HepG2 (cell line): Measurements from ENCODE around the gene BAHCC1. TPM values are rescaled to one million over a fixed set of nuclear protein-coding genes. Genes with fewer than 3 reads are reported as not detected.

Experiments used
- ATAC-seq: fragments of 200-7000 bp; cut with Tn5 transposase; 3 replicates; pipeline ENCODE4 v1.9.1; 2020; ENCODE audit warnings: mild to moderate bottlenecking, moderate library complexity
- BruUV-seq: library from RNA; stranded (reverse); fragments of 400-500 nt; replicated peaks from 2 replicates; lab custom pipeline; 2021; lab: Mats Ljungman, UMichigan
- CTCF ChIA-PET: fragments of 300-600 bp; formaldehyde crosslinking; extraction: SDS; loops from one replicate; lab custom pipeline; 2021; ENCODE audit warnings: low total read pairs, inconsistent platforms, low intra/inter-chr PET ratio; lab: Yijun Ruan, JAX
- POLR2A ChIA-PET: fragments of 350-600 bp; sonication (Branson Sonifier 250); formaldehyde crosslinking; loops from one replicate; lab custom pipeline; 2020; ENCODE audit warnings: antibody characterized with exemption, inconsistent platforms; lab: Yijun Ruan, JAX
- DNase-seq: peaks from one replicate; pipeline ENCODE4 v3.0.0-alpha.2; 2015; ENCODE audit warnings: low spot score
- FAIRE-seq: peaks from 3 replicates; lab custom pipeline; 2011; peaks lifted over from hg19 to GRCh38; lab: Jason Lieb, UNC
- H2AFZ ChIP-seq: one replicate; pipeline ENCODE4 v1.6.1; 2011; ENCODE audit warnings: low read length, inconsistent platforms
- H3K27ac ChIP-seq: fragments of 300-600 bp; 3 replicates; pipeline ENCODE4 v1.8.0; 2011; ENCODE audit warnings: mixed run types, mild to moderate bottlenecking, mixed read lengths, low read length, inconsistent platforms; ENCODE audit not compliant: insufficient read depth; ENCODE audit errors: extremely low read length
- H3K27me3 ChIP-seq, 2 experiments: fragments of 200-600 bp in 1 of 2; 2 replicates in 1 of 2; 3 replicates in 1 of 2; pipeline versions ENCODE4 v1.6.0 to v1.8.0; 2011; ENCODE audit warnings: low read length in 2 of 2, mild to moderate bottlenecking in 2 of 2, moderate library complexity in 2 of 2, inconsistent platforms in 1 of 2; ENCODE audit not compliant: insufficient read depth in 2 of 2, control insufficient read depth in 1 of 2
- H3K36me3 ChIP-seq, 2 experiments: fragments of 200-600 bp in 1 of 2; replicated peaks in 1 of 2; 2 replicates in 1 of 2; 3 replicates in 1 of 2; pipeline versions ENCODE4 v1.5.1 to v1.8.0; 2011; ENCODE audit warnings: low read length in 2 of 2, inconsistent platforms in 1 of 2; ENCODE audit not compliant: insufficient read depth in 2 of 2, control insufficient read depth in 1 of 2
- H3K4me1 ChIP-seq: 2 replicates; pipeline ENCODE4 v1.5.1; 2012; ENCODE audit warnings: low read length, inconsistent platforms; ENCODE audit not compliant: insufficient read depth
- H3K4me2 ChIP-seq: 2 replicates; pipeline ENCODE4 v1.6.0; 2011; ENCODE audit warnings: low read depth, low read length, inconsistent platforms
- H3K4me3 ChIP-seq, 3 experiments: fragments of 200-600 bp in 1 of 3; sonication (generic), shearing (Covaris generic) in 1 of 3; replicated peaks in 1 of 3; 2 replicates each; pipeline ENCODE4 v1.5.1; 2011 to 2016; ENCODE audit warnings: low read length in 3 of 3, inconsistent platforms in 2 of 3, low read depth in 2 of 3, mild to moderate bottlenecking in 2 of 3, control low read depth in 1 of 3, mixed read lengths in 1 of 3; ENCODE audit not compliant: insufficient read depth in 1 of 3
- H3K79me2 ChIP-seq: one replicate; pipeline ENCODE4 v1.6.1; 2011; ENCODE audit warnings: low read length, inconsistent platforms; ENCODE audit not compliant: insufficient read depth
- H3K9ac ChIP-seq: 2 replicates; pipeline ENCODE4 v1.6.0; 2011; ENCODE audit warnings: mild to moderate bottlenecking, low read depth, low read length, inconsistent platforms; ENCODE audit not compliant: insufficient read depth
- H3K9me3 ChIP-seq: 2 replicates; pipeline ENCODE4 v1.5.1; 2012; ENCODE audit warnings: mild to moderate bottlenecking, low read length
- H4K20me1 ChIP-seq: 2 replicates; pipeline ENCODE4 v1.6.0; 2011; ENCODE audit warnings: inconsistent platforms, mild to moderate bottlenecking, low read length, moderate library complexity; ENCODE audit not compliant: insufficient read depth
- AGO2 ChIP-seq: fragments of 200-400 bp; formaldehyde crosslinking; optimal IDR thresholded peaks from 2 replicates; pipeline ENCODE3; 2017; ENCODE audit warnings: mild to moderate bottlenecking, low read depth, low read length, moderate library complexity
- ELF1 ChIP-seq: sonication (generic); formaldehyde crosslinking; IDR thresholded peaks from 2 replicates; pipeline ENCODE4 v1.4.0; 2020; ENCODE audit warnings: missing genetic modification reagents
- EZH2 ChIP-seq: conservative IDR thresholded peaks from 2 replicates; pipeline ENCODE4 v1.6.1; 2012; ENCODE audit warnings: mild to moderate bottlenecking, low read depth, low read length, moderate library complexity
- RBFOX2 ChIP-seq: fragments of 200-400 bp; formaldehyde crosslinking; IDR thresholded peaks from 2 replicates; pipeline ENCODE4 v1.6.1; 2017; ENCODE audit warnings: low read depth, mild to moderate bottlenecking, low read length
- U2AF1 ChIP-seq: fragments of 200-400 bp; formaldehyde crosslinking; optimal IDR thresholded peaks from 2 replicates; pipeline ENCODE3; 2017; ENCODE audit warnings: mild to moderate bottlenecking, low read depth, low read length
- UBTF ChIP-seq: sonication (generic); formaldehyde crosslinking; IDR thresholded peaks from 2 replicates; pipeline ENCODE4 v1.4.0; 2020; ENCODE audit warnings: mild to moderate bottlenecking, missing genetic modification reagents
- ZNF460 ChIP-seq: sonication (generic); formaldehyde crosslinking; IDR thresholded peaks from 2 replicates; pipeline ENCODE4 v1.5.1; 2020; ENCODE audit warnings: missing genetic modification reagents, mild to moderate bottlenecking, borderline replicate concordance
- WGBS: methylation state at CpG from one replicate; pipeline ENCODE4 v1.1.6; 2017; ENCODE audit warnings: low lambda C conversion rate; 5-methylcytosine and 5-hydroxymethylcytosine counted together
- in situ Hi-C: cut with HindIII; loops from 2 replicates; pipeline ENCODE4 v1.10.0; 2017; ENCODE audit warnings: low pct_unique_long_range_greater_than_20kb; ENCODE audit not compliant: extremely low pct_ligation_motif_present
- intact Hi-C: fragments of 100-400 bp; cut with micrococcal nuclease; formaldehyde crosslinking; loops from one replicate; pipeline ENCODE4 v1.10.0; 2022; ENCODE audit not compliant: unreplicated experiment
- polyA plus RNA-seq, 8 experiments: library from polyadenylated mRNA; depleted of rRNA in 3 of 8; stranded (reverse) in 7 of 8; unstranded in 1 of 8; fragments of >200 nt; fragmentation: Illumina TruSeq in 4 of 8; extraction: Trizol in 4 of 8; gene quantifications; 2 replicates each; pipeline versions ENCODE4 v1.2.1 to v1.2.3, GENCODE V29; 2011 to 2016; ENCODE audit warnings: low read depth in 4 of 8, missing spikeins in 1 of 8, mixed read lengths in 1 of 8; ENCODE audit not compliant: insufficient read depth in 1 of 8
- total RNA-seq, 5 experiments: library from RNA; depleted of rRNA; stranded (reverse); fragments of >200 nt; fragmentation: Illumina TruSeq; extraction: Trizol; gene quantifications; 2 replicates each; pipeline ENCODE4 v1.2.3, GENCODE V29; 2016; ENCODE audit warnings: low read depth in 1 of 5
- TF ChIP-seq, protein P1 (sequence below): sonication (generic); formaldehyde crosslinking; IDR thresholded peaks from 2 replicates; pipeline ENCODE4 v1.4.0; 2020; ENCODE audit warnings: missing genetic modification reagents
- TF ChIP-seq, protein P2 (sequence below): sonication (generic); formaldehyde crosslinking; IDR thresholded peaks from 2 replicates; pipeline ENCODE4 v1.8.1; 2022; ENCODE audit warnings: low read depth, mild to moderate bottlenecking, missing genetic modification reagents
- TF ChIP-seq, protein P3 (sequence below): sonication (generic); formaldehyde crosslinking; IDR thresholded peaks from 2 replicates; pipeline ENCODE4 v1.8.1; 2023; ENCODE audit warnings: mild to moderate bottlenecking, moderate library complexity, missing genetic modification reagents

The BAHCC1 gene
- total and polyA plus RNA-seq, 2 of the 13 experiments (the other 11 are each of a cell fraction or from before 2014, with no cell fraction given): 1.4 to 1.7 TPM

DNA sequence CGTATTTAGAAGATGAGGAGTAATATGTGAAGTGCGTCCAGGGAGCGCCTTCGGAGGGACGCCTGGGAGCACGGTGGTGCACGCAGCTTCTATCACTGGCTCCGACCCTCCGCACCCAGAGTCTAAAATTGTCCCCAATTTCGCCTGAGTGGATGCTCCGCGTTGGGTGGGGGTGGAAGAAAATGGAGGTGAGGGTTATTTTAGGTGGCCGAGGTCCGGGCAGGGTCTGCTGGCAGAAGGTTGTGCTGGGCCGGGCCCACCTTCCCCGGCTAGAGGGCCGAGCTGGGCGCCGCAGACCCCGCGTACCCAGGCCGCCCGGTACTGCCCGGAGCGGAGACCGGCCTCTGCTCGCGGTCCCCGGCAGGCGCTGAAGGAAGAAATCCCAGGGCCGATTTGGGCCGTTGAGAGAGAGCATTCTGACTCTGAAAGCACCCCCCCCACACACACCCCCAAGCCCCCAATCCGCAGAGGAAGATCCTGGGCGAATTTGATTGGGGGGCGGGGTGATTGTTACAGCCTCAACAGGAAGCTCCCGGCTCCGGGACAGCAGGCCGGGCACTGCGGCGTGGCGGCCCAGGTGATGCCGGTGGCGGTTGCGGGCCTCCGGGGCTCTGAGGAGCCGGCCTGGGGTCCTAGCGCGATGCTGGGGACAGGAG, 3.0 kb downstream of the BAHCC1 start (continued):
- TF ChIP-seq, protein P1, sequence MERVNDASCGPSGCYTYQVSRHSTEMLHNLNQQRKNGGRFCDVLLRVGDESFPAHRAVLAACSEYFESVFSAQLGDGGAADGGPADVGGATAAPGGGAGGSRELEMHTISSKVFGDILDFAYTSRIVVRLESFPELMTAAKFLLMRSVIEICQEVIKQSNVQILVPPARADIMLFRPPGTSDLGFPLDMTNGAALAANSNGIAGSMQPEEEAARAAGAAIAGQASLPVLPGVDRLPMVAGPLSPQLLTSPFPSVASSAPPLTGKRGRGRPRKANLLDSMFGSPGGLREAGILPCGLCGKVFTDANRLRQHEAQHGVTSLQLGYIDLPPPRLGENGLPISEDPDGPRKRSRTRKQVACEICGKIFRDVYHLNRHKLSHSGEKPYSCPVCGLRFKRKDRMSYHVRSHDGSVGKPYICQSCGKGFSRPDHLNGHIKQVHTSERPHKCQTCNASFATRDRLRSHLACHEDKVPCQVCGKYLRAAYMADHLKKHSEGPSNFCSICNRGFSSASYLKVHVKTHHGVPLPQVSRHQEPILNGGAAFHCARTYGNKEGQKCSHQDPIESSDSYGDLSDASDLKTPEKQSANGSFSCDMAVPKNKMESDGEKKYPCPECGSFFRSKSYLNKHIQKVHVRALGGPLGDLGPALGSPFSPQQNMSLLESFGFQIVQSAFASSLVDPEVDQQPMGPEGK (CRISPR knock-in tag): peak; percentile 43; the same call in 1 of the 2 replicates
- peak; percentile 61 for TF ChIP-seq U2AF1

DNA sequence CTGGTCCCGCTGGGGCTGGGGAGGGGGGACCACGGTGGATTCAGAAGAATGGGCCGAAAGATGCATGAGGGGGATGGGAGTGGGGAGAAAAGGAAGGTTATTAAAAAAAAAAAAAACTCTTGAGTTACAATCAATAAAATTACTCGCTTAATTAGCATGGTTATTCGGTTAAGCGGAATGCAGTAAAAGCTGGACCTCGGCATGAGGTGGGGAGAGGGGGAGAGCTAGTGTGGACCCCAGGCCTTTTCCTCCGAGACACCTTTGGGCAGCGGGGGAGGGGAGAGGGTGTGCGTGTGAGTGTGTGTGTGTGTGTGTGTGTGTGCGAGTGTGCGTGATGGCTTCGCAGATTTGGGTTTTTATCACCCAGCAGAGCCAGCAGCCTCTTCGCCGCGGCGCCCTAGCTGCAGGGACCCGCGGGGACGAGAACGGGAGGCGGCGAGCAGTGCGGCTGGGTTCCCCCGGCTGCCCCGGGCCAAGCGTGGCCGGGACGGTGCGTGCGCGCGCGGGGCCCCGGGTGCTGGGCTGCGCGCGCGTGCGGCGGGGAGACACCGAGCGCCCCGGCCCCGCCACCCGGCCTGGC, 3.7 kb downstream of the BAHCC1 start:
- Histone ChIP-seq H3K9ac (peak overlapping the region; percentile 64), H3K4me1 (peaks cover 77% of the 10 kb centered on the region), H3K79me2 (peaks cover 25% of the 10 kb centered on the region), H2AFZ (no peak overlapping the region), H4K20me1 (peaks cover 4% of the 10 kb centered on the region), H3K36me3 (no peaks in the 10 kb centered on the region), H3K4me2 (peak overlapping the region; percentile 90), H3K4me3 (peak overlapping the region; percentile 78 to 87 (median 79)), H3K27me3 (peaks cover 3 to 59% of the 10 kb centered on the region in 2 experiments; a peak in 4 of 5 replicates), H3K9me3 (no peaks in the 10 kb centered on the region), H3K27ac (no peak overlapping the region)
- no peak for FAIRE-seq
- POLR2A ChIA-PET: interaction anchor here (0.6 to 1.6 kb wide), 3 partner anchors 14 to 108 kb away, joined by 3 to 4 read pairs (median 4); partner anchors contain the start of gene SLC38A10
- intact Hi-C loops: loop anchor here (10.0 kb wide), 1 partner anchor 116 kb away; the partner anchor contains the start of gene ACTG1
- no peak for DNase-seq
- WGBS: 6% methylated on average over 37 of the region's 46 CpGs
- CTCF ChIA-PET: no interaction called here
- no TSS peak for BruUV-seq
- ATAC-seq: no peak
- in situ Hi-C loops: loop anchor here (5.0 kb wide), 1 partner anchor 92 kb away; no protein-coding TSS in a partner anchor
- TF ChIP-seq AGO2 (peak; percentile 3), ELF1 (CRISPR knock-in tag) (no peak), UBTF (peak; percentile 23; the same call in 1 of the 2 replicates), ZNF460 (CRISPR knock-in tag) (no peak), EZH2 (peak; percentile 75; the same call in 1 of the 2 replicates), RBFOX2 (peak; percentile 9; the same call in 1 of the 2 replicates)
- TF ChIP-seq, protein P2, sequence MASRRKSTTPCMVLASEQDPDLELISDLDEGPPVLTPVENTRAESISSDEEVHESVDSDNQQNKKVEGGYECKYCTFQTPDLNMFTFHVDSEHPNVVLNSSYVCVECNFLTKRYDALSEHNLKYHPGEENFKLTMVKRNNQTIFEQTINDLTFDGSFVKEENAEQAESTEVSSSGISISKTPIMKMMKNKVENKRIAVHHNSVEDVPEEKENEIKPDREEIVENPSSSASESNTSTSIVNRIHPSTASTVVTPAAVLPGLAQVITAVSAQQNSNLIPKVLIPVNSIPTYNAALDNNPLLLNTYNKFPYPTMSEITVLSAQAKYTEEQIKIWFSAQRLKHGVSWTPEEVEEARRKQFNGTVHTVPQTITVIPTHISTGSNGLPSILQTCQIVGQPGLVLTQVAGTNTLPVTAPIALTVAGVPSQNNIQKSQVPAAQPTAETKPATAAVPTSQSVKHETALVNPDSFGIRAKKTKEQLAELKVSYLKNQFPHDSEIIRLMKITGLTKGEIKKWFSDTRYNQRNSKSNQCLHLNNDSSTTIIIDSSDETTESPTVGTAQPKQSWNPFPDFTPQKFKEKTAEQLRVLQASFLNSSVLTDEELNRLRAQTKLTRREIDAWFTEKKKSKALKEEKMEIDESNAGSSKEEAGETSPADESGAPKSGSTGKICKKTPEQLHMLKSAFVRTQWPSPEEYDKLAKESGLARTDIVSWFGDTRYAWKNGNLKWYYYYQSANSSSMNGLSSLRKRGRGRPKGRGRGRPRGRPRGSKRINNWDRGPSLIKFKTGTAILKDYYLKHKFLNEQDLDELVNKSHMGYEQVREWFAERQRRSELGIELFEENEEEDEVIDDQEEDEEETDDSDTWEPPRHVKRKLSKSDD: no peak
- TF ChIP-seq, protein P3, sequence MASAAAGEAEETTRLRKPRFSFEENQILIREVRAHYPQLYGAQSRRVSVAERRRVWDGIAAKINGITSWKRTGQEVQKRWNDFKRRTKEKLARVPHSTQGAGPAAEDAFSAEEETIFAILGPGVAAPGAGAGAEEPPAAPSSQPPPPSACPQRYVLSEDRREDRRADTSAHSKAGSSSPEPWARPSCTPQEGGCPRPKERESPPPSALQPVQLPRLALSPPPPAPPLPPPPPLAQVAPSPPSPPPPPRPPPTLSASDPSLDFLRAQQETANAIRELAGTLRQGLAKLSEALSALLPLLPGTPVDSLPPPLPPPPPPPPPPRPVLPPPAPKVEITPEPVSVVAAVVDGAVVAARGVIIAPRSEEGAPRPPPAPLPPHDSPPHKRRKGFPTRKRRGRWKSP: no peak
